ENCODE results near the gene MIB1.

DNA sequence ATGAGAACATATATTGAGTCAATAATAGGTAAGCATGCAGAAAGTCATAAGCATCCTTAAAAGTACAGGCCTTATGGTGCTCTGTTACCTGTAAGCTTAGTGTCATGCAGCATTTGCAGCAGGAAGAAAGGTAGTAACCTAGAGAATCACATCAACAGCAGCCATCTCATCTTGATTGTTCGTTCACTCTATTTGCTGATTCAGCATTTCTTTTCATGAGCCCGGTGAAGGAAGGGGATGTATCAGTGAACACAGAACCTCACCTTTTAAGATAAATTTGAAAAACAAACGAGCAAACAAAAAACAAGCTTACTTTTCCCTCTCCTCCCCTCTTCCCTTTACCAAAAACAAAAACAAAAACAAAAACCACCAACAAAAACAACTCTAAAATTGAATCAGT lies 89.9 kb downstream of the MIB1 start:
- no peak for TF ChIP-seq POLR2A (IDR thresholded peaks at IDR 0.05)
- TF ChIP-seq CTCF (IDR thresholded peaks at IDR 0.05) = no peak
